GM23248 (cell line): Measurements from ENCODE around the gene SLC12A6. TPM values are rescaled to one million over a fixed set of nuclear protein-coding genes. Genes with fewer than 3 reads are reported as not detected.

Source experiments
- DNase-seq: peaks from one replicate; pipeline ENCODE4 v3.0.0-alpha.2; 2015
- H2AFZ ChIP-seq: fragments of 200-600 bp; sonication (generic); 2 replicates; pipeline ENCODE4 v1.6.1; 2016; ENCODE audit warnings: antibody characterized with exemption
- H3F3A ChIP-seq: fragments of 200-600 bp; sonication (generic); 2 replicates; pipeline ENCODE4 v1.6.1; 2016; ENCODE audit warnings: mild to moderate bottlenecking, antibody characterized with exemption, mixed run types; ENCODE audit not compliant: insufficient read depth
- H3K27ac ChIP-seq: fragments of 200-600 bp; sonication (generic); 2 replicates; pipeline ENCODE4 v1.5.1; 2016; ENCODE audit warnings: mild to moderate bottlenecking
- H3K27me3 ChIP-seq: fragments of 200-600 bp; sonication (generic); replicated peaks from 2 replicates; pipeline ENCODE4 v1.6.1; 2016; ENCODE audit warnings: mild to moderate bottlenecking; ENCODE audit not compliant: insufficient read depth
- H3K36me3 ChIP-seq: fragments of 200-600 bp; sonication (generic); 2 replicates; pipeline ENCODE4 v1.6.1; 2016; ENCODE audit warnings: low read depth, mild to moderate bottlenecking
- H3K4me1 ChIP-seq: fragments of 200-600 bp; sonication (generic); 2 replicates; pipeline ENCODE4 v1.6.1; 2016; ENCODE audit warnings: mild to moderate bottlenecking; ENCODE audit not compliant: insufficient read depth
- H3K4me2 ChIP-seq: fragments of 200-600 bp; sonication (generic); one replicate; pipeline ENCODE4 v1.6.1; 2016; ENCODE audit warnings: mild to moderate bottlenecking; ENCODE audit not compliant: unreplicated experiment
- H3K4me3 ChIP-seq: fragments of 200-600 bp; sonication (generic); 2 replicates; pipeline ENCODE4 v1.5.1; 2016; ENCODE audit warnings: mild to moderate bottlenecking
- H3K79me2 ChIP-seq: fragments of 200-600 bp; sonication (generic); 2 replicates; pipeline ENCODE4 v1.6.1; 2016; ENCODE audit warnings: mild to moderate bottlenecking; ENCODE audit not compliant: insufficient read depth
- H3K9ac ChIP-seq: fragments of 200-600 bp; sonication (generic); 2 replicates; pipeline ENCODE4 v1.6.1; 2016; ENCODE audit warnings: mild to moderate bottlenecking
- H3K9me2 ChIP-seq: fragments of 200-600 bp; sonication (generic); 2 replicates; pipeline ENCODE4 v1.6.1; 2016; ENCODE audit warnings: mixed run types, mild to moderate bottlenecking, moderate library complexity; ENCODE audit not compliant: insufficient read depth
- H3K9me3 ChIP-seq: fragments of 200-600 bp; sonication (generic); one replicate; pipeline ENCODE4 v1.6.1; 2017; ENCODE audit warnings: low read depth
- H4K20me1 ChIP-seq: fragments of 200-600 bp; sonication (generic); 2 replicates; pipeline ENCODE4 v1.6.0; 2016; ENCODE audit not compliant: insufficient read depth
- EZH2 ChIP-seq: fragments of 200-600 bp; sonication (generic); IDR thresholded peaks from 2 replicates; pipeline ENCODE4 v1.6.1; 2018; ENCODE audit warnings: antibody characterized with exemption, mild to moderate bottlenecking; ENCODE audit not compliant: insufficient read depth, poor library complexity, severe bottlenecking
- EZH2phosphoT487 ChIP-seq: fragments of 200-600 bp; sonication (generic); IDR thresholded peaks from 2 replicates; pipeline ENCODE4 v1.6.1; 2018; ENCODE audit warnings: antibody characterized with exemption, moderate library complexity, mild to moderate bottlenecking, low read depth; ENCODE audit not compliant: insufficient read depth
- WGBS, 2 experiments: methylation state at CpG; one replicate each; pipeline ENCODE4 v1.1.6; 2015 to 2017; ENCODE audit warnings: low lambda C conversion rate in 2 of 2, low coverage in 1 of 2; ENCODE audit errors: missing lambda C conversion rate in 2 of 2; 5-methylcytosine and 5-hydroxymethylcytosine counted together
- in situ Hi-C: fragments of 300-500 bp; cut with MboI; formaldehyde crosslinking; loops from 2 replicates; pipeline ENCODE4 v1.15.0; 2020
- polyA plus RNA-seq: library from polyadenylated mRNA; unstranded; fragments of >200 nt; fragmentation: Nextera tagmentation; extraction: Ambion mirVana; gene quantifications from 2 replicates; pipeline ENCODE4 v1.2.1, GENCODE V29; 2016
- total RNA-seq: library from RNA; depleted of rRNA; stranded (reverse); fragments of >200 nt; shearing (Covaris generic); gene quantifications from 2 replicates; pipeline ENCODE4 v1.2.3, GENCODE V29; 2014

Gene SLC12A6
- total and polyA plus RNA-seq, 2 experiments from 2014 or later: 4.3 to 19.2 TPM

DNA sequence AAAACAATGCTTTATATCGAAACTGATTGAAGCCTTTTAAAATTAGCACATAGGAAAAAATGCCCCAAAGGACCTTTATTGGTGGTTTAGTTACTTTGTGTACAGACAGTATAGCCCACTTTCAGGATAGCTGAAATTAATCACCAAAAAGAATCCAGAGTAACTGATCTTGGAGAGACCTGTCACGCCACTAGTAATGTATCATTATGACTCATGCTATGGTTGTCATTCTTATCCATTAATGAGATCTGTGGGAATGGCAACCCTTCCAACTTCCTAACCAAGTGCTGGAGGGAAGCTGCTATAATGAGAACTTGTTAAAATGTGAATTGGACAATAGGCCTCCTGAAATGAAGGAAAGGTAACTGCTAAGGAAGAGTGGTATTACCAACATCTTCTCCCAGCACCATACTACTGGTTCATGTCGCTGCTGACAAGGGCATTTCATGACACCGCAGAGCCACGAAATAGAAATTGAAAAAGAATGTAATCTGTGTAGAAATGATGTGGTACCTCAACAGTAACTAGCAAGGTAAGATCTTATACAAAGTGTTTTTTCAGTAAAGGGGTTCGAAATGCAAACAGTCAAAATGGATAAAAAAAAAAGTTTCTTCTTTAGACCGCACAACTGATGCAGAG is 119.9 kb downstream of the SLC12A6 start:
- TF ChIP-seq EZH2phosphoT487 (no peak), EZH2 (no peak)
- in situ Hi-C loops: loop anchor here (10.0 kb wide), 1 partner anchor 113 kb away; the partner anchor contains the start of genes EMC7 and PGBD4
- Histone ChIP-seq H3K27ac (no peak overlapping the region), H2AFZ (no peak overlapping the region), H3K4me1 (peaks cover 10% of the 10 kb centered on the region), H4K20me1 (no peaks in the 10 kb centered on the region), H3K9me3 (no peaks in the 10 kb centered on the region), H3K27me3 (no peaks in the 10 kb centered on the region), H3K9me2 (no peaks in the 10 kb centered on the region), H3F3A (peaks cover 12% of the 10 kb centered on the region; the same call in 1 of the 2 replicates), H3K9ac (no peak overlapping the region), H3K4me2 (no peak overlapping the region), H3K36me3 (no peaks in the 10 kb centered on the region), H3K4me3 (no peak overlapping the region), H3K79me2 (no peaks in the 10 kb centered on the region)
- 83 to 85% methylated on average over 7 of the region's 7 CpGs for WGBS, 2 experiments
- DNase-seq: peak; percentile 67

DNA sequence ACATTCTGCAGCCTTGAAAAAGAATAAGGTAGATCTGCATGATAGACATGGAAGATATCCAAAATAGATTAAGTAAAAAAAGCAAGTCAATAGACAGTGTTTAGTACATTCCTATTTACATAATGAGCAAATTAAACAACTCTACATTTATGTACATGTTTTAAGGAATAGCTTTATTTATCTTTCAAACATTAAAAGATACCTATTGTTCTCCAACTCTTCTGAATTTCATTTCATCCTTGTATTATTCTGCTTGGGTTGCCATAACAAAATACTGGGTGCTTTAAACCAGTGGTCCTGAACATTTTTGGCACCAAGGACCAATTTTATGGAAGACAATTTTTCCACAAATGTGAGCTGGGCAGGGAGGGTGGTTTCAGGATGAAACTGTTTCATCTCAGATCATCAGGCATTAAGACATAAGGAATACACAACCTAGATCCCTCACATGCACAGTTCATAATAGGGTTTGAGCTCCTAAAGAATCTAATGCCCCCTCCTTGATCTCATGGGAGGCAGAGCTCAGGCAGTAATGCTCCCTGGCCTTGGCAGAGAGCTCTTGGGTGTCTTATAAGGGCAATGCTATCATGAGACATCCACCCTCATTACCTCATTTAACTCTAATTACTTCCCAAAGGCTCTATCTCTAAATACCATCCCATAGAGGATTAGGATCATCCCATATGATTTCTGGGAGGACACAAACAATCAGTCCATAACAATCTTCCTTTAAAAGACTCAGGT is 120.9 kb downstream of the SLC12A6 start:
- Histone ChIP-seq H3K9me2 (no peaks in the 10 kb centered on the region), H3K27ac (no peak overlapping the region), H3K79me2 (no peaks in the 10 kb centered on the region), H3K9ac (no peak overlapping the region), H3K36me3 (no peaks in the 10 kb centered on the region), H3K4me2 (no peak overlapping the region), H3K4me3 (no peak overlapping the region), H3K4me1 (peaks cover 10% of the 10 kb centered on the region), H2AFZ (no peak overlapping the region), H3F3A (peaks cover 12% of the 10 kb centered on the region; the same call in 1 of the 2 replicates), H4K20me1 (no peaks in the 10 kb centered on the region), H3K27me3 (no peaks in the 10 kb centered on the region), H3K9me3 (no peaks in the 10 kb centered on the region)
- DNase-seq: no peak
- TF ChIP-seq EZH2 (no peak), EZH2phosphoT487 (no peak)
- in situ Hi-C loops: loop anchor here (10.0 kb wide), 1 partner anchor 112 kb away; the partner anchor contains the start of genes EMC7 and PGBD4

- Histone ChIP-seq H3K4me2 (no peak overlapping the region), H3K9me2 (no peaks in the 10 kb centered on the region), H3K9ac (no peak overlapping the region), H3K27ac (no peak overlapping the region), H3F3A (peaks cover 14% of the 10 kb centered on the region), H3K27me3 (no peaks in the 10 kb centered on the region), H2AFZ (no peak overlapping the region), H3K9me3 (no peaks in the 10 kb centered on the region), H3K4me1 (peaks cover 10% of the 10 kb centered on the region), H3K79me2 (peaks cover 3% of the 10 kb centered on the region), H4K20me1 (no peaks in the 10 kb centered on the region), H3K4me3 (no peak overlapping the region), H3K36me3 (no peaks in the 10 kb centered on the region)
- WGBS, 2 experiments: 17 to 24% methylated on average over 3 of the region's 3 CpGs
- DNase-seq: no peak
- in situ Hi-C loops: loop anchor here (10.0 kb wide), 1 partner anchor 109 kb away; the partner anchor contains the start of genes EMC7 and PGBD4
- TF ChIP-seq EZH2 (no peak), EZH2phosphoT487 (no peak)
Observed at GRCh38 chr15:34214135-34214534, 123.4 kb downstream of the SLC12A6 start.

DNA sequence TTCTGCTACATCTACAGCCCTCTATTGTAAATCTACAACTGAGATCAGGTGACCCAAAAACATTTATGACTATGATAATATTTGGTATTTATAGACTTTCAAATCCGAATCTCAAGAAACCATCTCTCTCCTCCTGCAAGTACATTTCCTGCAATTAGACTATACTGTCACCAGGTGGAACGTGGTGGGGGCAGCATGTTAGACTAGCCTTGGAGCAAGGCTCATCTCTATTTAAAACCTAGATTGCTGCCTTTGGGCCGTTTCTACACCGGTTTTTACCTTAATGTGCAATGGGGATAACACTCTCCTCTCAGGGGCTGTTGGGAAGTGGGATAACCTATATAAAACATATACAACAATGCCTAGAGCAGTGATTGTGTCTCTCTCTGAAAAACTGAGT is 123.9 kb downstream of the SLC12A6 start:
- no peak overlapping the region for H3K27ac ChIP-seq
- DNase-seq: no peak
- H3K79me2 ChIP-seq: peaks cover 7% of the 10 kb centered on the region
- no peak overlapping the region for H2AFZ ChIP-seq
- H3F3A ChIP-seq: peaks cover 18% of the 10 kb centered on the region
- no peaks in the 10 kb centered on the region for H4K20me1 ChIP-seq
- TF ChIP-seq EZH2 (no peak), EZH2phosphoT487 (no peak)
- no peaks in the 10 kb centered on the region for H3K36me3 ChIP-seq
- in situ Hi-C loops: loop anchor here (10.0 kb wide), 1 partner anchor 109 kb away; the partner anchor contains the start of genes EMC7 and PGBD4
- H3K9me2 ChIP-seq: no peaks in the 10 kb centered on the region
- H3K27me3 ChIP-seq: no peaks in the 10 kb centered on the region
- 21 to 30% methylated on average over 4 of the region's 4 CpGs for WGBS, 2 experiments
- H3K4me1 ChIP-seq: peaks cover 12% of the 10 kb centered on the region
- no peak overlapping the region for H3K4me2 ChIP-seq
- H3K9me3 ChIP-seq: no peaks in the 10 kb centered on the region
- H3K9ac ChIP-seq: no peak overlapping the region
- H3K4me3 ChIP-seq: no peak overlapping the region
